Umbilical cord (tissue), 2 donors: ENCODE data around the gene MICAL2. TPM values are rescaled to one million over a fixed set of nuclear protein-coding genes. Genes with fewer than 3 reads are reported as not detected.

Experiments
- DNase-seq: peaks from one replicate; pipeline ENCODE4 v3.0.0-alpha.2; 2015; ENCODE audit warnings: low spot score
- total RNA-seq: library from RNA; depleted of rRNA; stranded (reverse); fragments of >200 nt; gene quantifications from one replicate; pipeline ENCODE4 v1.2.3, GENCODE V29; 2014; ENCODE audit warnings: low replicate concordance; ENCODE audit not compliant: insufficient read depth

MICAL2 gene
- total RNA-seq, 1 donor from 2014 or later: 59.9 TPM

- DNase-seq: no peak
Measured at GRCh38 chr11:12207384-12208150, 97.2 kb downstream of the MICAL2 start.

GRCh38 chr11:12209096-12209495 is 98.7 kb downstream of the MICAL2 start:
- DNase-seq: no peak

GRCh38 chr11:12210200-12210599 is 99.8 kb downstream of the MICAL2 start:
- DNase-seq: no peak

- no peak for DNase-seq
Measured at GRCh38 chr11:12211331-12212065, 101.1 kb downstream of the MICAL2 start.

- DNase-seq: no peak
Measured at GRCh38 chr11:12212174-12212820, 101.9 kb downstream of the MICAL2 start.

- DNase-seq: no peak
Measured at GRCh38 chr11:12212821-12213185, 102.4 kb downstream of the MICAL2 start.

GRCh38 chr11:12213883-12214282 is 103.5 kb downstream of the MICAL2 start:
- DNase-seq: no peak

- DNase-seq: no peak
Measured at GRCh38 chr11:12214751-12215150, 104.4 kb downstream of the MICAL2 start.

- DNase-seq: no peak
Measured at GRCh38 chr11:12215181-12215593, 104.8 kb downstream of the MICAL2 start.

- no peak for DNase-seq
Measured at GRCh38 chr11:12216041-12216451, 105.7 kb downstream of the MICAL2 start.

- peak; percentile 59 for DNase-seq
Measured at GRCh38 chr11:12216671-12217374, 106.4 kb downstream of the MICAL2 start.

- DNase-seq: no peak
Measured at GRCh38 chr11:12217879-12218278, 107.5 kb downstream of the MICAL2 start.

GRCh38 chr11:12218909-12219308 is 108.5 kb downstream of the MICAL2 start:
- DNase-seq: no peak

- peak; percentile 68 for DNase-seq
Measured at GRCh38 chr11:12219757-12220156, 109.4 kb downstream of the MICAL2 start.

- peak; percentile 62 for DNase-seq
Measured at GRCh38 chr11:12220305-12220704, 109.9 kb downstream of the MICAL2 start.

GRCh38 chr11:12221051-12221535 is 110.7 kb downstream of the MICAL2 start:
- DNase-seq: no peak

- DNase-seq: no peak
Measured at GRCh38 chr11:12222055-12222792, 111.8 kb downstream of the MICAL2 start.

GRCh38 chr11:12223771-12224536 is 113.6 kb downstream of the MICAL2 start:
- peak; percentile 29 for DNase-seq

GRCh38 chr11:12224537-12224893 is 114.1 kb downstream of the MICAL2 start:
- DNase-seq: no peak

GRCh38 chr11:12225046-12225739 is 114.8 kb downstream of the MICAL2 start:
- no peak for DNase-seq
